H1 (cell line): ENCODE results near the gene SETX. TPM values are rescaled to one million over a fixed set of nuclear protein-coding genes. Genes with fewer than 3 reads are reported as not detected.

Experiments used
- PHF8 ChIP-seq: fragments of 200-600 bp; sonication (generic); conservative IDR thresholded peaks from 2 replicates; pipeline ENCODE4 v1.7.1; 2012; ENCODE audit warnings: low read depth, mild to moderate bottlenecking, inconsistent platforms, low read length, moderate library complexity
- polyA plus RNA-seq, 7 experiments: library from polyadenylated mRNA; depleted of rRNA in 3 of 7; stranded (reverse) in 5 of 7; unstranded in 2 of 7; fragments of >200 nt in 5 of 7; fragments of 200-250 nt in 2 of 7; gene quantifications; 1 replicate in 5 of 7; 2 replicates in 1 of 7; 4 replicates in 1 of 7; pipeline versions ENCODE4 v1.2.1 to v1.2.3, GENCODE V29; 2011 to 2013; ENCODE audit warnings: missing spikeins in 2 of 7, mixed read lengths in 2 of 7
- total RNA-seq: library from RNA; stranded (reverse); fragmentation: NEBNext Ultra II Directional; extraction: Animal tissue kit (Norgen Biotek cat#: 25700); gene quantifications from 2 replicates; pipeline ENCODE4 v1.2.1, GENCODE V29; 2021

The SETX gene
- total and polyA plus RNA-seq, 2 of the 8 experiments (the other 6 are each of a cell fraction or from before 2014, with no cell fraction given), result 15.1 to 37.9 TPM

- no peak for TF ChIP-seq PHF8
These were observed 42.4 kb downstream of the SETX start (continued) for GRCh38 chr9:132312426-132312825.
